A204.1 (cell line): ENCODE measurements around the gene TTR.
A peak's percentile ranks its signal among the peaks of the same experiment; 100 is the strongest.

ENCODE experiments used
- FAIRE-seq: peaks from 2 replicates; lab custom pipeline; 2012; peaks lifted over from hg19 to GRCh38; lab: Jason Lieb, UNC

The TTR gene

GRCh38 chr18:31591628-31592027 is at the start of gene TTR:
TTR (plus strand) TSS chr18:31591877; CDS start chr18:31591903, 26 bp downstream.
- FAIRE-seq = no peak

GRCh38 chr18:31546476-31546875 is 45.2 kb upstream of the TTR start:
- FAIRE-seq = no peak

- no peak for FAIRE-seq
Measured at GRCh38 chr18:31548853-31549252, 42.8 kb upstream of the TTR start.

- no peak for FAIRE-seq
Measured at GRCh38 chr18:31549416-31549815, 42.3 kb upstream of the TTR start.

- FAIRE-seq = no peak
Measured at GRCh38 chr18:31551883-31552282, 39.8 kb upstream of the TTR start.

- no peak for FAIRE-seq
Measured at GRCh38 chr18:31553800-31554199, 37.9 kb upstream of the TTR start.

GRCh38 chr18:31554776-31555175 is 36.9 kb upstream of the TTR start:
- no peak for FAIRE-seq

- FAIRE-seq = peak; percentile 94
Measured at GRCh38 chr18:31555971-31556747, 35.5 kb upstream of the TTR start.

GRCh38 chr18:31557446-31557845 is 34.2 kb upstream of the TTR start:
- FAIRE-seq = no peak

GRCh38 chr18:31558567-31558966 is 33.1 kb upstream of the TTR start:
- no peak for FAIRE-seq

GRCh38 chr18:31562726-31563125 is 29.0 kb upstream of the TTR start:
- no peak for FAIRE-seq

GRCh38 chr18:31563778-31564177 is 27.9 kb upstream of the TTR start:
- FAIRE-seq = no peak

- FAIRE-seq = no peak
Measured at GRCh38 chr18:31565345-31565744, 26.3 kb upstream of the TTR start.

GRCh38 chr18:31565782-31566512 is 25.7 kb upstream of the TTR start:
- FAIRE-seq = no peak

- no peak for FAIRE-seq
Measured at GRCh38 chr18:31566576-31567306, 24.9 kb upstream of the TTR start.

- FAIRE-seq = no peak
Measured at GRCh38 chr18:31572368-31572767, 19.3 kb upstream of the TTR start.

GRCh38 chr18:31573051-31573450 is 18.6 kb upstream of the TTR start:
- FAIRE-seq = no peak

GRCh38 chr18:31574359-31574758 is 17.3 kb upstream of the TTR start:
- no peak for FAIRE-seq

- FAIRE-seq = no peak
Measured at GRCh38 chr18:31575515-31576257, 16.0 kb upstream of the TTR start.

GRCh38 chr18:31576670-31577069 is 15.0 kb upstream of the TTR start:
- FAIRE-seq = no peak

GRCh38 chr18:31577195-31577594 is 14.5 kb upstream of the TTR start:
- no peak for FAIRE-seq

- no peak for FAIRE-seq
Measured at GRCh38 chr18:31578126-31578525, 13.6 kb upstream of the TTR start.
